ENCODE results near the gene C5orf47. TPM values are rescaled to one million over a fixed set of nuclear protein-coding genes. Genes with fewer than 3 reads are reported as not detected.

C5orf47 gene
- total RNA-seq, 4 donors from 2014 or later: not detected

DNA sequence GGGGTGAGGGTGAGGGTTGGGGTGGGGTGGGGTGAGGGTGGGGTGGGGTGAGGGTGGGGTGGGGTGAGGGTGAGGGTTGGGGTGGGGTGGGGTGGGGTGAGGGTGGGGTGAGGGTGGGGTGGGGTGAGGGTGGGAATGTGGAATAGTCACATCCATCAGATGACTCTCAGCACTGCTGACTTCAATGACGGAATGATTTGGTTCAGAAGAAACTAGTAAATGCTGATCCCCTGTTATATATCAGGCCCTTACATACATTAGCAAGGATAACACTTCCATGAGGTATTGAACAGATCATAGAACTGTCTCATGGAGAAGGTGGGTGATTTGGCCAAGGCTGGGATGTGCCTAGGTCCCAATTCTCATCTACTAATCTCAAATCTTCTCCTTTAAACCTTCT lies 24.5 kb upstream of the C5orf47 start:
- Histone ChIP-seq H3K4me1 (no peaks in the 10 kb centered on the region), H3K36me3 (no peaks in the 10 kb centered on the region), H3K27me3 (no peaks in the 10 kb centered on the region), H3K9me3 (no peaks in the 10 kb centered on the region), H3K4me3 (no peak overlapping the region), H3K27ac (no peak overlapping the region)
- WGBS, 2 donors: 67 to 73% methylated on average over 1 of the region's 1 CpG
- DNase-seq (ENCODE audit: low spot score in 2 of 2): no peak
- TF ChIP-seq EP300 (IDR thresholded peaks at IDR 0.05) (no peak), POLR2A (IDR thresholded peaks at IDR 0.05) (no peak)
- TF ChIP-seq, protein P1, sequence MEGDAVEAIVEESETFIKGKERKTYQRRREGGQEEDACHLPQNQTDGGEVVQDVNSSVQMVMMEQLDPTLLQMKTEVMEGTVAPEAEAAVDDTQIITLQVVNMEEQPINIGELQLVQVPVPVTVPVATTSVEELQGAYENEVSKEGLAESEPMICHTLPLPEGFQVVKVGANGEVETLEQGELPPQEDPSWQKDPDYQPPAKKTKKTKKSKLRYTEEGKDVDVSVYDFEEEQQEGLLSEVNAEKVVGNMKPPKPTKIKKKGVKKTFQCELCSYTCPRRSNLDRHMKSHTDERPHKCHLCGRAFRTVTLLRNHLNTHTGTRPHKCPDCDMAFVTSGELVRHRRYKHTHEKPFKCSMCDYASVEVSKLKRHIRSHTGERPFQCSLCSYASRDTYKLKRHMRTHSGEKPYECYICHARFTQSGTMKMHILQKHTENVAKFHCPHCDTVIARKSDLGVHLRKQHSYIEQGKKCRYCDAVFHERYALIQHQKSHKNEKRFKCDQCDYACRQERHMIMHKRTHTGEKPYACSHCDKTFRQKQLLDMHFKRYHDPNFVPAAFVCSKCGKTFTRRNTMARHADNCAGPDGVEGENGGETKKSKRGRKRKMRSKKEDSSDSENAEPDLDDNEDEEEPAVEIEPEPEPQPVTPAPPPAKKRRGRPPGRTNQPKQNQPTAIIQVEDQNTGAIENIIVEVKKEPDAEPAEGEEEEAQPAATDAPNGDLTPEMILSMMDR (IDR thresholded peaks at IDR 0.05): no peak

DNA sequence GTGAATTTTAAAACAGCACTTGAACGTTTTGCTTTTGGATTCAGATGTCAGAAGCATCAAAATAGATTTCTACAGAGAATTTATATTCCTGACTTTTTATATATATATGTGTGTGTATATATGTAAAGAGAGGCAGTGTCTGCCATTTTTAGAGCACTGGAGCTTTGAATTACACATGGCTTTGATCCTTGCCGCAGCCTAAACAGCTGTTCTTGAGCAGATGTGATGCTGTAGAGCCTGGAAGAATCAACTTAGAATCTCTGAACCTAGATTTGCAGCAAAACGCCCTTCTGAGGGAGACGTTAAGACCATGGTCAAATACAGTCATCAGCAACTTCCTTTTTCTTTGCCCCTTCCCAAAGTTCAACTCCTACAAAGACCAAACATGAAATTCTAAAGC lies 21.7 kb upstream of the C5orf47 start:
- Histone ChIP-seq H3K36me3 (no peaks in the 10 kb centered on the region), H3K4me3 (no peak overlapping the region), H3K27ac (no peak overlapping the region), H3K9me3 (no peaks in the 10 kb centered on the region), H3K4me1 (no peaks in the 10 kb centered on the region), H3K27me3 (no peaks in the 10 kb centered on the region)
- WGBS, 2 donors: 44 to 55% methylated on average over 4 of the region's 4 CpGs
- no peak for DNase-seq (ENCODE audit: low spot score in 2 of 2)
- TF ChIP-seq EP300 (IDR thresholded peaks at IDR 0.05) (no peak), POLR2A (IDR thresholded peaks at IDR 0.05) (no peak)
- TF ChIP-seq, protein P1 (IDR thresholded peaks at IDR 0.05): no peak

DNA sequence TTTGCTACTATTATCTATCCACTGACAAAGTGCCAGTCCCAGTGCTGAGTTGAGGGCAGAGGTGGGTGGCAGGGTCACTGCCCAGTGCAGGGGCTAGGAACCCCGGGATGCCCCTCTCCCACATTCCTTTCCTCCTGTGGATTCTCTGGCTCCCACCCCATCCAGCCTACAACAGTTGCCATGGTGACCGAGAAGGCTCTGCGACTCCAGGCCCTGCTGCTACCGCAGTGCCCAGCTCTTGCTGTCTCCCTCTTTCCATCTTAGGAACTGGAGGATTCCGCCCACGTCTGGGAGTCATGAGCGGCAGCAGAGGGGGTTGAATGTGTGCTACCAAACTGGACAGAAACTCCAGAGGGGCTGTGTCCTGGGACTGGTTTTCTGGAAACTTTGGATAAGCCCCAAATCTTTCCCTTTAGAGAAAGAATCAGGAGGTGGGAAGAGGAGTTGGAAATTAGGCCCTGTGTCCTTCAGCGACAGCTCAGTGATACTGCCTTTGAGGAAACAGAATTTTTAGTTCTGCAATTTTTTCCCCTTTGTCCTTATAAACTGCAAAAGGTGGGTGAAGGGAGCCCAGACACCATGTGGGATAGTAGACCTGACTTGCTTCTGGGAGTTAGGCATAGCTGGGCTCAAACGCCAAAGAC lies 20.7 kb upstream of the C5orf47 start:
- H3K27me3 ChIP-seq: no peaks in the 10 kb centered on the region
- no peaks in the 10 kb centered on the region for H3K36me3 ChIP-seq
- no peaks in the 10 kb centered on the region for H3K9me3 ChIP-seq
- DNase-seq (ENCODE audit: low spot score in 2 of 2): no peak
- no peak overlapping the region for H3K27ac ChIP-seq
- peaks cover 0 to 8% (median 5%) of the 10 kb centered on the region in 4 donors for H3K4me1 ChIP-seq
- H3K4me3 ChIP-seq: no peak overlapping the region
- 41 to 47% methylated on average over 9 of the region's 9 CpGs for WGBS, 2 donors
- TF ChIP-seq, protein P1 (IDR thresholded peaks at IDR 0.05): no peak
- TF ChIP-seq POLR2A (IDR thresholded peaks at IDR 0.05) (no peak), EP300 (IDR thresholded peaks at IDR 0.05) (no peak)

- 71 to 83% methylated on average over 12 of the region's 12 CpGs for WGBS, 2 donors
- no peak overlapping the region for H3K27ac ChIP-seq
Measured at GRCh38 chr5:173969167-173970049, 19.6 kb upstream of the C5orf47 start.

More at GRCh38 chr5:173969167-173970049, 19.6 kb upstream of the C5orf47 start:
- Histone ChIP-seq H3K4me1 (peaks cover 0 to 13% (median 7%) of the 10 kb centered on the region in 4 donors), H3K4me3 (no peak overlapping the region), H3K27me3 (no peaks in the 10 kb centered on the region), H3K9me3 (no peaks in the 10 kb centered on the region), H3K36me3 (no peaks in the 10 kb centered on the region)
- DNase-seq (ENCODE audit: low spot score in 2 of 2): no peak
- TF ChIP-seq, protein P1 (IDR thresholded peaks at IDR 0.05): no peak
- no peak for TF ChIP-seq EP300 (IDR thresholded peaks at IDR 0.05)
- TF ChIP-seq POLR2A (IDR thresholded peaks at IDR 0.05): no peak
